IgD-negative memory B cell (primary cell): ENCODE measurements around the gene GNPTAB. TPM values are rescaled to one million over a fixed set of nuclear protein-coding genes. Genes with fewer than 3 reads are reported as not detected.
A peak's percentile ranks its signal among the peaks of the same experiment; 100 is the strongest.

Experiments used
- H3K27ac Mint-ChIP-seq, 3 donors: one replicate each; pipeline ENCODE4 v1.8.0; 2020 to 2022; ENCODE audit warnings: mild to moderate bottlenecking in 3 of 3, mixed read lengths in 3 of 3, moderate library complexity in 1 of 3
- H3K27me3 Mint-ChIP-seq: one replicate; pipeline ENCODE4 v1.8.0; 2021; ENCODE audit warnings: mixed read lengths
- H3K36me3 Mint-ChIP-seq: one replicate; pipeline ENCODE4 v1.8.0; 2020; ENCODE audit warnings: mild to moderate bottlenecking, mixed read lengths
- H3K4me1 Mint-ChIP-seq, 3 donors: one replicate each; pipeline ENCODE4 v1.8.0; 2020 to 2022; ENCODE audit warnings: mixed read lengths in 3 of 3, mild to moderate bottlenecking in 1 of 3
- H3K4me3 Mint-ChIP-seq, 4 donors: one replicate each; pipeline ENCODE4 v1.8.0; 2020 to 2022; ENCODE audit warnings: mild to moderate bottlenecking in 4 of 4, mixed read lengths in 4 of 4, moderate library complexity in 3 of 4
- H3K9me3 Mint-ChIP-seq, 3 donors: one replicate each; pipeline ENCODE4 v1.8.0; 2020 to 2021; ENCODE audit warnings: mixed read lengths in 3 of 3, mild to moderate bottlenecking in 1 of 3
- polyA plus RNA-seq: library from polyadenylated mRNA; unstranded; fragments of 300-500 nt; fragmentation: Illumina TruSeq; gene quantifications from one replicate; pipeline ENCODE4 v1.2.3, GENCODE V29; 2021

Gene GNPTAB
- polyA plus RNA-seq, 1 donor from 2014 or later = 28.0 TPM

GRCh38 chr12:101806265-101806664 is 24.5 kb downstream of the GNPTAB start:
- Mint-ChIP-seq H3K4me3 (no peak overlapping the region), H3K27me3 (no peaks in the 10 kb centered on the region), H3K27ac (no peak overlapping the region), H3K36me3 (peaks cover 12% of the 10 kb centered on the region), H3K4me1 (peaks cover 15 to 18% (median 17%) of the 10 kb centered on the region in 3 donors), H3K9me3 (no peaks in the 10 kb centered on the region)

GRCh38 chr12:101804409-101804808 is 26.4 kb downstream of the GNPTAB start:
- H3K4me3 Mint-ChIP-seq = peak overlapping the region in 1 of 4 donors; percentile 4
- no peaks in the 10 kb centered on the region for H3K9me3 Mint-ChIP-seq
- H3K36me3 Mint-ChIP-seq = peaks cover 12% of the 10 kb centered on the region
- H3K4me1 Mint-ChIP-seq = peaks cover 17 to 19% (median 18%) of the 10 kb centered on the region in 3 donors
- peak overlapping the region in 1 of 3 donors; percentile 48 for H3K27ac Mint-ChIP-seq
- H3K27me3 Mint-ChIP-seq = no peaks in the 10 kb centered on the region

GRCh38 chr12:101803978-101804377 is 26.8 kb downstream of the GNPTAB start:
- Mint-ChIP-seq H3K36me3 (peaks cover 9% of the 10 kb centered on the region), H3K4me1 (peaks cover 17 to 20% (median 18%) of the 10 kb centered on the region in 3 donors), H3K9me3 (no peaks in the 10 kb centered on the region), H3K27me3 (no peaks in the 10 kb centered on the region), H3K4me3 (peak overlapping the region in 2 of 4 donors; percentile 4 to 70), H3K27ac (peak overlapping the region in 1 of 3 donors; percentile 48)

GRCh38 chr12:101802486-101802885 is 28.3 kb downstream of the GNPTAB start:
- H3K27me3 Mint-ChIP-seq = no peaks in the 10 kb centered on the region
- peak overlapping the region in 1 of 3 donors; percentile 43 for H3K27ac Mint-ChIP-seq
- no peaks in the 10 kb centered on the region for H3K9me3 Mint-ChIP-seq
- peaks cover 2% of the 10 kb centered on the region for H3K36me3 Mint-ChIP-seq
- peaks cover 11 to 20% (median 13%) of the 10 kb centered on the region in 3 donors for H3K4me1 Mint-ChIP-seq
- H3K4me3 Mint-ChIP-seq = no peak overlapping the region

GRCh38 chr12:101799774-101800173 is 31.0 kb downstream of the GNPTAB start:
- Mint-ChIP-seq H3K9me3 (no peaks in the 10 kb centered on the region), H3K27me3 (no peaks in the 10 kb centered on the region), H3K4me1 (peaks cover 11 to 15% (median 12%) of the 10 kb centered on the region in 3 donors), H3K27ac (no peak overlapping the region), H3K4me3 (peak overlapping the region in 1 of 4 donors; percentile 58), H3K36me3 (no peaks in the 10 kb centered on the region)

GRCh38 chr12:101795786-101796185 is 35.0 kb downstream of the GNPTAB start:
- Mint-ChIP-seq H3K36me3 (no peaks in the 10 kb centered on the region), H3K4me3 (no peak overlapping the region), H3K27ac (no peak overlapping the region), H3K4me1 (peaks cover 1 to 9% (median 7%) of the 10 kb centered on the region in 3 donors), H3K9me3 (no peaks in the 10 kb centered on the region), H3K27me3 (no peaks in the 10 kb centered on the region)

GRCh38 chr12:101795013-101795412 is 35.7 kb downstream of the GNPTAB start:
- Mint-ChIP-seq H3K27me3 (no peaks in the 10 kb centered on the region), H3K27ac (no peak overlapping the region), H3K4me3 (no peak overlapping the region), H3K9me3 (no peaks in the 10 kb centered on the region), H3K36me3 (no peaks in the 10 kb centered on the region), H3K4me1 (peaks cover 1 to 8% (median 7%) of the 10 kb centered on the region in 3 donors)

GRCh38 chr12:101794574-101794973 is 36.2 kb downstream of the GNPTAB start:
- Mint-ChIP-seq H3K4me3 (no peak overlapping the region), H3K27me3 (no peaks in the 10 kb centered on the region), H3K9me3 (no peaks in the 10 kb centered on the region), H3K27ac (no peak overlapping the region), H3K36me3 (no peaks in the 10 kb centered on the region), H3K4me1 (peaks cover under 1 to 7% (median 5%) of the 10 kb centered on the region in 3 donors)

- Mint-ChIP-seq H3K4me1 (peaks cover 0 to 7% (median 3%) of the 10 kb centered on the region in 3 donors), H3K27me3 (no peaks in the 10 kb centered on the region), H3K27ac (no peak overlapping the region), H3K36me3 (no peaks in the 10 kb centered on the region), H3K4me3 (no peak overlapping the region), H3K9me3 (no peaks in the 10 kb centered on the region)
Observed at GRCh38 chr12:101793401-101793800, 37.4 kb downstream of the GNPTAB start.

- Mint-ChIP-seq H3K4me1 (peaks cover 0 to 7% (median 0%) of the 10 kb centered on the region in 3 donors), H3K27me3 (no peaks in the 10 kb centered on the region), H3K36me3 (no peaks in the 10 kb centered on the region), H3K4me3 (no peak overlapping the region), H3K27ac (peak overlapping the region in 1 of 3 donors; percentile 24), H3K9me3 (no peaks in the 10 kb centered on the region)
Observed at GRCh38 chr12:101792046-101792931, 38.5 kb downstream of the GNPTAB start.

- Mint-ChIP-seq H3K4me1 (no peaks in the 10 kb centered on the region), H3K9me3 (no peaks in the 10 kb centered on the region), H3K4me3 (no peak overlapping the region), H3K27ac (no peak overlapping the region), H3K27me3 (no peaks in the 10 kb centered on the region), H3K36me3 (peaks cover 4% of the 10 kb centered on the region)
Observed at GRCh38 chr12:101789171-101789570, 41.6 kb downstream of the GNPTAB start.

GRCh38 chr12:101785671-101786070 is 45.1 kb downstream of the GNPTAB start:
- Mint-ChIP-seq H3K9me3 (no peaks in the 10 kb centered on the region), H3K27ac (no peak overlapping the region), H3K4me1 (peaks cover 1 to 3% (median 3%) of the 10 kb centered on the region in 3 donors), H3K27me3 (no peaks in the 10 kb centered on the region), H3K4me3 (no peak overlapping the region), H3K36me3 (peaks cover 6% of the 10 kb centered on the region)

- Mint-ChIP-seq H3K4me1 (peaks cover 6 to 8% (median 6%) of the 10 kb centered on the region in 3 donors), H3K27me3 (no peaks in the 10 kb centered on the region), H3K36me3 (peaks cover 6% of the 10 kb centered on the region), H3K4me3 (no peak overlapping the region), H3K9me3 (no peaks in the 10 kb centered on the region), H3K27ac (peak overlapping the region in 1 of 3 donors; percentile 51)
Observed at GRCh38 chr12:101784376-101784775, 46.4 kb downstream of the GNPTAB start.

GRCh38 chr12:101783838-101784237 is 46.9 kb downstream of the GNPTAB start:
- Mint-ChIP-seq H3K4me1 (peaks cover 6 to 9% (median 8%) of the 10 kb centered on the region in 3 donors), H3K9me3 (no peaks in the 10 kb centered on the region), H3K27me3 (no peaks in the 10 kb centered on the region), H3K36me3 (peaks cover 8% of the 10 kb centered on the region), H3K4me3 (no peak overlapping the region), H3K27ac (peak overlapping the region in 1 of 3 donors; percentile 51)

- H3K27me3 Mint-ChIP-seq = no peaks in the 10 kb centered on the region
- peaks cover 12% of the 10 kb centered on the region for H3K36me3 Mint-ChIP-seq
- H3K4me3 Mint-ChIP-seq = no peak overlapping the region
- no peak overlapping the region for H3K27ac Mint-ChIP-seq
- H3K9me3 Mint-ChIP-seq = no peaks in the 10 kb centered on the region
- H3K4me1 Mint-ChIP-seq = peaks cover 6 to 9% (median 8%) of the 10 kb centered on the region in 3 donors
Observed at GRCh38 chr12:101783150-101783549, 47.6 kb downstream of the GNPTAB start.
